Endothelial cell of umbilical vein (primary cell): ENCODE measurements around the gene GUCY2D.

Source experiments
- CTCF ChIP-seq, 2 donors: IDR thresholded peaks; 1 replicate in 1 of 2; 2 replicates in 1 of 2; pipeline ENCODE4 v1.5.1; 2011; ENCODE audit warnings: low read length in 2 of 2, mild to moderate bottlenecking in 2 of 2, moderate library complexity in 2 of 2, control low read depth in 1 of 2, inconsistent platforms in 1 of 2, low read depth in 1 of 2; ENCODE audit not compliant: insufficient read depth in 1 of 2; ENCODE audit errors: extremely low read depth in 1 of 2
- EZH2 ChIP-seq: IDR thresholded peaks from 2 replicates; pipeline ENCODE4 v1.6.1; 2012; ENCODE audit warnings: borderline replicate concordance, low read depth, mild to moderate bottlenecking, moderate library complexity, low read length, inconsistent platforms; ENCODE audit not compliant: severe bottlenecking
- MYC ChIP-seq: IDR thresholded peaks from one replicate; pipeline ENCODE4 v1.6.1; 2011; ENCODE audit warnings: mild to moderate bottlenecking, low read depth, low read length
- POLR2A ChIP-seq: IDR thresholded peaks from 2 replicates; pipeline ENCODE4 v1.6.1; 2012; ENCODE audit warnings: low read depth, mild to moderate bottlenecking, control low read depth, low read length

GRCh38 chr17:8041249-8041928, 39.0 kb downstream of the GUCY2D start:
- TF ChIP-seq CTCF (IDR thresholded peaks at IDR 0.05; ENCODE audit: extremely low read depth in 1 of 2, insufficient read depth in 1 of 2, low read depth in 1 of 2, low read length in 2 of 2) (peak; percentile 39 to 48), POLR2A (no peak), MYC (no peak), EZH2 (no peak)
